MM.1S (cell line): ENCODE results near the gene ARHGAP25.

ENCODE experiments used
- DNase-seq: peaks from one replicate; pipeline ENCODE4 v3.0.0-alpha.2; 2015
- H2AFZ ChIP-seq: fragments of 300-600 bp; sonication (generic); 2 replicates; pipeline ENCODE4 v1.6.0; 2016; ENCODE audit warnings: antibody characterized with exemption, low read length
- H3F3A ChIP-seq: fragments of 300-600 bp; sonication (generic); 2 replicates; pipeline ENCODE4 v1.6.1; 2016; ENCODE audit warnings: mild to moderate bottlenecking, antibody characterized with exemption, low read length, moderate library complexity, mixed read lengths; ENCODE audit not compliant: insufficient read depth
- H3K27ac ChIP-seq: fragments of 300-600 bp; sonication (generic); 2 replicates; pipeline ENCODE4 v1.5.1; 2016; ENCODE audit warnings: mild to moderate bottlenecking, low read length
- H3K27me3 ChIP-seq: fragments of 300-600 bp; sonication (generic); replicated peaks from 2 replicates; pipeline ENCODE4 v1.6.0; 2016; ENCODE audit warnings: low read length; ENCODE audit not compliant: insufficient read depth
- H3K36me3 ChIP-seq: fragments of 300-600 bp; sonication (generic); replicated peaks from 2 replicates; pipeline ENCODE4 v1.6.1; 2016; ENCODE audit warnings: mild to moderate bottlenecking, low read length, mixed read lengths; ENCODE audit not compliant: insufficient read depth
- H3K4me1 ChIP-seq: fragments of 300-600 bp; sonication (generic); 2 replicates; pipeline ENCODE4 v1.6.1; 2016; ENCODE audit warnings: low read length, mixed read lengths
- H3K4me2 ChIP-seq: fragments of 300-600 bp; sonication (generic); 2 replicates; pipeline ENCODE4 v1.6.0; 2016; ENCODE audit warnings: low read depth, low read length
- H3K4me3 ChIP-seq: fragments of 300-600 bp; sonication (generic); 2 replicates; pipeline ENCODE4 v1.5.1; 2016; ENCODE audit warnings: low read length, mixed read lengths
- H3K79me2 ChIP-seq: fragments of 300-600 bp; sonication (generic); 2 replicates; pipeline ENCODE4 v1.6.1; 2016; ENCODE audit warnings: mixed run types, low read length, mixed read lengths
- H3K9ac ChIP-seq: fragments of 300-600 bp; sonication (generic); 2 replicates; pipeline ENCODE4 v1.6.1; 2016; ENCODE audit warnings: low read length, mixed read lengths
- H3K9me2 ChIP-seq: fragments of 300-600 bp; sonication (generic); replicated peaks from 2 replicates; pipeline ENCODE4 v1.6.1; 2016; ENCODE audit warnings: mild to moderate bottlenecking, low read length, mixed read lengths; ENCODE audit not compliant: insufficient read depth
- H3K9me3 ChIP-seq: fragments of 300-600 bp; sonication (generic); replicated peaks from 2 replicates; pipeline ENCODE4 v1.6.1; 2016; ENCODE audit warnings: mild to moderate bottlenecking, low read length, mixed read lengths; ENCODE audit not compliant: insufficient read depth
- H4K20me1 ChIP-seq: fragments of 300-600 bp; sonication (generic); 2 replicates; pipeline ENCODE4 v1.6.1; 2016; ENCODE audit warnings: mild to moderate bottlenecking, low read length, moderate library complexity, mixed read lengths; ENCODE audit not compliant: insufficient read depth
- CTCF ChIP-seq: fragments of 300-600 bp; sonication (generic); IDR thresholded peaks from 2 replicates; pipeline ENCODE4 v1.5.1; 2016; ENCODE audit warnings: antibody characterized with exemption, low read length, mixed read lengths
- EZH2 ChIP-seq: fragments of 300-600 bp; sonication (generic); optimal IDR thresholded peaks from 2 replicates; pipeline ENCODE3; 2017; ENCODE audit warnings: low read depth, mild to moderate bottlenecking, antibody characterized with exemption, low read length, mixed read lengths
- EZH2phosphoT487 ChIP-seq: fragments of 300-600 bp; sonication (generic); IDR thresholded peaks from 2 replicates; pipeline ENCODE4 v1.6.1; 2018; ENCODE audit warnings: antibody characterized with exemption, low read length

ARHGAP25 gene

DNA sequence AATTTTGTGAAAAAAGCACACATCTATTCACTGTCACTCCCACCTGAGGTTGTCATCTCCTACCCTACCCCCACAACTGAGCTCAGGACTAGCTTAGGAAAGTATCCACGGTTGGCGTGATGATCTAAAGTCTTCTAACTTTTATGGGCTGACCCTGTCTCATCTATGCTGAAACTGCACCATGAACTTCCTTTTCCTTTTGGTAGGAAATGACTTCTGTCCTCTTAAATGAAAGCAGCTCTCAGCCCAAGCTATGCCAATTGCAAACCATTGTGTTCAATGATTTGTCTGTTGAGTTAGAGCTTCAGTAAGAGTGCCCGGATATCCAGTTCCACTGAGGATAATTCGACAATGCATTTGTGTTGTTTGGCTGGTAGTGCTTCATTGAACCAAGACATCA lies 52.7 kb downstream of the ARHGAP25 start:
- no peak overlapping the region for H3K4me3 ChIP-seq
- H3K36me3 ChIP-seq = no peaks in the 10 kb centered on the region
- H3K79me2 ChIP-seq = no peaks in the 10 kb centered on the region; the same call in 1 of the 2 replicates

GRCh38 chr2:68789603-68790002 lies 55.0 kb downstream of the ARHGAP25 start:
- Histone ChIP-seq H3K36me3 (0 out of 2 replicates have a peak, but pooled peaks cover 4% of the 10 kb centered on the region), H3K4me2 (no peak overlapping the region), H4K20me1 (no peaks in the 10 kb centered on the region), H3K27ac (no peak overlapping the region), H3K9ac (no peak overlapping the region), H3K9me3 (no peaks in the 10 kb centered on the region), H2AFZ (no peak overlapping the region), H3K4me3 (no peak overlapping the region), H3F3A (no peaks in the 10 kb centered on the region), H3K9me2 (no peaks in the 10 kb centered on the region), H3K79me2 (peaks cover 8% of the 10 kb centered on the region), H3K4me1 (peaks cover 5% of the 10 kb centered on the region), H3K27me3 (no peaks in the 10 kb centered on the region)
- TF ChIP-seq EZH2phosphoT487 (no peak), CTCF (no peak)
- no peak for DNase-seq

More for the DNA sequence above, 52.7 kb downstream of the ARHGAP25 start:
- Histone ChIP-seq H3K9me2 (no peaks in the 10 kb centered on the region), H3K9me3 (no peaks in the 10 kb centered on the region), H3K27ac (no peak overlapping the region), H3K4me1 (no peaks in the 10 kb centered on the region), H4K20me1 (no peaks in the 10 kb centered on the region), H3F3A (no peaks in the 10 kb centered on the region), H3K9ac (no peak overlapping the region), H2AFZ (no peak overlapping the region), H3K27me3 (no peaks in the 10 kb centered on the region), H3K4me2 (no peak overlapping the region)
- no peak for TF ChIP-seq CTCF
- no peak for TF ChIP-seq EZH2phosphoT487
- TF ChIP-seq EZH2 = no peak
- DNase-seq = no peak

- Histone ChIP-seq H2AFZ (no peak overlapping the region), H3K9ac (no peak overlapping the region), H3K79me2 (peaks cover 13% of the 10 kb centered on the region), H3K27me3 (no peaks in the 10 kb centered on the region), H3K4me3 (no peak overlapping the region), H3K9me2 (no peaks in the 10 kb centered on the region), H4K20me1 (no peaks in the 10 kb centered on the region), H3K36me3 (0 out of 2 replicates have a peak, but pooled peaks cover 4% of the 10 kb centered on the region), H3K4me1 (peaks cover 13% of the 10 kb centered on the region), H3F3A (peaks cover 3% of the 10 kb centered on the region; the same call in 1 of the 2 replicates), H3K27ac (no peak overlapping the region), H3K4me2 (no peak overlapping the region), H3K9me3 (no peaks in the 10 kb centered on the region)
- TF ChIP-seq EZH2 = no peak
- TF ChIP-seq CTCF = no peak
- TF ChIP-seq EZH2phosphoT487 = no peak
- DNase-seq = no peak
These were observed 56.0 kb downstream of the ARHGAP25 start for GRCh38 chr2:68790600-68790999.
